Measurements from ENCODE around the gene KIF11. TPM values are rescaled to one million over a fixed set of nuclear protein-coding genes. Genes with fewer than 3 reads are reported as not detected.
A peak's percentile ranks its signal among the peaks of the same experiment; 100 is the strongest.

KIF11 gene
- total RNA-seq, 1 donor from 2014 or later, result 7.1 TPM

DNA sequence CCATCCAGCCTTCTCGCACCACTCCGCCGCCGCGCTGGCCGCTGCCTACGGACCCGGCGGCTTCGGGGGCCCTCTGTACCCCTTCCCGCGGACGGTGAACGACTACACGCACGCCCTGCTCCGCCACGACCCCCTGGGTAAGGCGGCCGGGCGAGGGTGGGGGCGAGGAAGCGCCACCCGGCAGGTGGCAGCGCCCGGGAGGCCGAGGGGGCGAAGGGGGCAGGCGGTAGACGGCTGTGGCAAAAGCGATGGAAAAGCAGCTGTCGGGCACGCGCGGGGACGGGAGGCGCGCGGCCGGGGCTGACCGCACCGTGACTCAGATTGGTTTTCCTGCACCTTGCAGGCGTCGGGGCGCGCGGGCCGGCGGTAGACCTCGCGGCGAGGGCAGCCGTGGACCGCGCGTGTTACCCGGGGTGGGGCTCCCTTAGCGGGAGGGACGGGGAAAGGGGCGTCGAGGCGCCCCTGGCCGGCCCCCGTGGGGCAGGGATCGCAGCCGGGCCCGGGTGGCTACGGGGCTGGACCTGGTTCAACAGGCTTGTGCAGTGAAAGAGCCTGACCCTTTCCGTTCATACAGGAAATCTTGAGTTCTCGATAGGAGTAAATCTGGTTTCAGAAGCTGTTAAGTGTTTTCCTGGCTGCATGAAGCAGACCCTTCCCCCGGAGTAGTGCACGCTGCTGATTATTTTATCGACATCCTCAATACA lies 97.4 kb downstream of the KIF11 start:
- Mint-ChIP-seq H3K27ac (ENCODE audit: unreplicated experiment) (no peak overlapping the region), H3K9me3 (ENCODE audit: low read depth) (peaks cover 11% of the 10 kb centered on the region)

DNA sequence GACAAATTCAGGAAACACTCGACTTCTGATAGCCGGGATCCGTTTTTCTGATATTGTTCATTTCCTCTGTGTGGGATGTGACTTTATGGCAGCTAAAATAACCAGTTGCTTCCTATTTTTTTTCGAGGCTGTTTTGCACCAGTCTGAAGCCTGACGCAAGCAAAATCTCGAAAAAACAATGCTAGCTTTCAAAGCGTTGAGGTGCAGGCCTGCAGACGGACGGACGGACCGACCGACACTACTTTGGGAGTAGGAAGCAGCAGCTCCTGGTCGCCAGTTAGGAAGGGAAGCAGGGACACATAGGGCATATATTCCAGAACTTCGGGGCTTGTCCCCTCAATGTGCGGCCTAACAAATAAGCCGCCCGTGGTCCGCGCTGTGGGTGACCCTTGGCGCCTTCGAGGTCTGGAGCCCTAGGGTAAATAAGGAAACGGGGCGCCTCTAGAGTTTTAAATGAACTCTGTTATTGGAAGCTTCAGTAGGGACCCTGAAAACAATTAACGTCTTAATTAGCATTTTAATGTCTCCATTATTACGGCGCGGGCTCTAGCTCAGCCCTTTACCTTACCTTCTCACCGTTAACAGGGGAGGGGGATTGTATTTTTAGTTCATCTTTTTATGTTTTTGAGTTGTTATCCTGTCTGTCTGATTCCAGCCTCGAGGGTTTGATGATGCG lies 98.1 kb downstream of the KIF11 start:
- peaks cover 16% of the 10 kb centered on the region for H3K27me3 Mint-ChIP-seq (ENCODE audit: low read depth)
- peaks cover 3% of the 10 kb centered on the region for H3K36me3 Mint-ChIP-seq (ENCODE audit: low read depth)
- peaks cover 13% of the 10 kb centered on the region for H3K4me1 Mint-ChIP-seq (ENCODE audit: low read depth)
- no peak overlapping the region for H3K27ac Mint-ChIP-seq (ENCODE audit: unreplicated experiment)
- no peak for DNase-seq (ENCODE audit: low spot score)
- peaks cover 4% of the 10 kb centered on the region for H3K9me3 Mint-ChIP-seq (ENCODE audit: low read depth)
- H3K4me3 Mint-ChIP-seq (ENCODE audit: unreplicated experiment), result peak overlapping the region; percentile 40
- TF ChIP-seq CTCF (IDR thresholded peaks at IDR 0.05), result no peak

More for the DNA sequence above, 97.4 kb downstream of the KIF11 start:
- DNase-seq (ENCODE audit: low spot score), result no peak
- peak; percentile 8 for TF ChIP-seq CTCF (IDR thresholded peaks at IDR 0.05)
- Mint-ChIP-seq H3K4me3 (ENCODE audit: unreplicated experiment) (peak overlapping the region; percentile 64), H3K27me3 (ENCODE audit: low read depth) (peaks cover 14% of the 10 kb centered on the region), H3K36me3 (ENCODE audit: low read depth) (peaks cover 4% of the 10 kb centered on the region), H3K4me1 (ENCODE audit: low read depth) (peaks cover 10% of the 10 kb centered on the region)

DNA sequence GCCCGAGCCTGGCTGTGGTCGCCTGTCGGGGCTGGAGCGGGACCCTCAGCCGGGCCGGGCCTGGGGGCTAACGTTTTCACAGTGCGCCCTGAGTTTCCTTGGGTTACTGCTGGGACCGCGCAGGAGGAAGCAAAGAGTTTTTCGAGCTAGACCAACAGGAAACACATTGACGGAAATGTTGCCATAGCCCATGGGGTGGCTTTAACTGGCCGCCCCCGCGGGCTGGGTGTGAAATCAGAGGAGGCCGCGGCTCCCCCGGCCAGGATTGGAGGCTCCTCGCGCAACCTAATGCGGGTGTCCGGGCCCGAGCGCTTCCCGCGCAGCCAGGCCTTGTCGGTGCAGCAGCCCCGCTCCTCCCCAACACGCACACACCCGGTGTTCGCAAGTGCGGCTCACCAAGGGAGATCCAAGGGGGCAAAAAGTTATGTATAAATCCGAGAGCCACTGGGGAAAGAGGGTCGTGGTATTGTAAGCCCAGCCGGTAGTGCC lies 98.7 kb downstream of the KIF11 start:
- DNase-seq (ENCODE audit: low spot score), result no peak
- Mint-ChIP-seq H3K27ac (ENCODE audit: unreplicated experiment) (no peak overlapping the region), H3K9me3 (ENCODE audit: low read depth) (no peaks in the 10 kb centered on the region), H3K27me3 (ENCODE audit: low read depth) (peaks cover 16% of the 10 kb centered on the region), H3K4me1 (ENCODE audit: low read depth) (peaks cover 18% of the 10 kb centered on the region), H3K4me3 (ENCODE audit: unreplicated experiment) (no peak overlapping the region), H3K36me3 (ENCODE audit: low read depth) (peaks cover 3% of the 10 kb centered on the region)
- TF ChIP-seq CTCF (IDR thresholded peaks at IDR 0.05), result no peak

DNA sequence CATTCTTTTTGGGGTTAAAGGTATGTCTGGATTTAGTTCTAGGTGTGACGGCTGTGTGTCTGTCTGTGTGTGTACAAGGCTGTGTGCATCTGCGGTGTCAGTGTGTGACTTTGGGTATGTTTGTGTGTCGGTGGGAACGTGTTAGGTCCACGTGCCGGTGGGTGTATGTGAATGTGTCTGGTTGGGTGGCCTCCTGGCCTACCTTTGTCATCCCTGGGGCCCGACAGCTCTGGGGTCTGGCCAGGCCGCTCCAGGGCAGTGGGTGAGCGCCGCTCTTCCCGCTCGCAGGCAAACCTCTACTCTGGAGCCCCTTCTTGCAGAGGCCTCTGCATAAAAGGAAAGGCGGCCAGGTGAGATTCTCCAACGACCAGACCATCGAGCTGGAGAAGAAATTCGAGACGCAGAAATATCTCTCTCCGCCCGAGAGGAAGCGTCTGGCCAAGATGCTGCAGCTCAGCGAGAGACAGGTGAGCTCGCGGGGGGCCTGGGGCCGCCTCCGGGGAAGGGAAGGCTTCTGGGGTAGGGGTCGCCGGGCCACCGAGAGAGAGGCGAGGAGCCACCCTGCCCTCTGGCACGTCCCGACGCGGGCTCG lies 99.2 kb downstream of the KIF11 start:
- peaks cover 16% of the 10 kb centered on the region for H3K27me3 Mint-ChIP-seq (ENCODE audit: low read depth)
- no peak overlapping the region for H3K4me3 Mint-ChIP-seq (ENCODE audit: unreplicated experiment)
- no peak overlapping the region for H3K27ac Mint-ChIP-seq (ENCODE audit: unreplicated experiment)
- no peak for DNase-seq (ENCODE audit: low spot score)
- peaks cover 18% of the 10 kb centered on the region for H3K4me1 Mint-ChIP-seq (ENCODE audit: low read depth)
- no peak for TF ChIP-seq CTCF (IDR thresholded peaks at IDR 0.05)
- no peaks in the 10 kb centered on the region for H3K9me3 Mint-ChIP-seq (ENCODE audit: low read depth)
- H3K36me3 Mint-ChIP-seq (ENCODE audit: low read depth), result peaks cover 3% of the 10 kb centered on the region

Measured in chondrocyte (in vitro differentiated cells).